H9 (cell line): Measurements from ENCODE around the gene USP5. TPM values are rescaled to one million over a fixed set of nuclear protein-coding genes. Genes with fewer than 3 reads are reported as not detected.

ENCODE experiments used
- DNase-seq: peaks from one replicate; pipeline ENCODE4 v3.0.0-alpha.2; 2017
- H2AFZ ChIP-seq: one replicate; pipeline ENCODE4 v1.6.1; 2013; ENCODE audit warnings: mild to moderate bottlenecking, low read length, control low read depth, moderate library complexity
- H2AK5ac ChIP-seq: 2 replicates; pipeline ENCODE4 v1.6.1; 2013; ENCODE audit warnings: low read length, control low read depth, mixed read lengths; ENCODE audit not compliant: insufficient read length
- H2BK120ac ChIP-seq: one replicate; pipeline ENCODE4 v1.6.1; 2013; ENCODE audit warnings: low read depth, mild to moderate bottlenecking, low read length, control low read depth, inconsistent platforms; ENCODE audit not compliant: poor library complexity, severe bottlenecking
- H2BK12ac ChIP-seq: 2 replicates; pipeline ENCODE4 v1.6.1; 2013; ENCODE audit warnings: low read length, control low read depth, mixed read lengths, low read depth; ENCODE audit not compliant: insufficient read length
- H2BK15ac ChIP-seq: 2 replicates; pipeline ENCODE4 v1.6.1; 2013; ENCODE audit warnings: low read depth, low read length, control low read depth
- H2BK20ac ChIP-seq: one replicate; pipeline ENCODE4 v1.6.1; 2013; ENCODE audit warnings: low read depth, mild to moderate bottlenecking, low read length, control low read depth, inconsistent platforms; ENCODE audit not compliant: poor library complexity, severe bottlenecking
- H2BK5ac ChIP-seq: 2 replicates; pipeline ENCODE4 v1.6.1; 2013; ENCODE audit warnings: low read length, control low read depth, mixed read lengths; ENCODE audit not compliant: insufficient read length
- H3K14ac ChIP-seq: 2 replicates; pipeline ENCODE4 v1.6.1; 2013; ENCODE audit warnings: low read length, control low read depth; ENCODE audit not compliant: insufficient read depth
- H3K18ac ChIP-seq: 2 replicates; pipeline ENCODE4 v1.6.1; 2013; ENCODE audit warnings: low read depth, mild to moderate bottlenecking, mixed read lengths, low read length, control low read depth; ENCODE audit not compliant: insufficient read length
- H3K23ac ChIP-seq: 2 replicates; pipeline ENCODE4 v1.6.1; 2013; ENCODE audit warnings: low read length, control low read depth, mixed read lengths, low read depth; ENCODE audit not compliant: insufficient read length
- H3K23me2 ChIP-seq: 2 replicates; pipeline ENCODE4 v1.6.1; 2013; ENCODE audit warnings: low read depth, mild to moderate bottlenecking, mixed read lengths, low read length, control low read depth; ENCODE audit not compliant: insufficient read length, poor library complexity, severe bottlenecking
- H3K27ac ChIP-seq: 2 replicates; pipeline ENCODE4 v1.5.1; 2013; ENCODE audit warnings: low read length, control low read depth, mixed read lengths, low read depth; ENCODE audit not compliant: insufficient read length
- H3K27me3 ChIP-seq: 2 replicates; pipeline ENCODE4 v1.6.1; 2013; ENCODE audit warnings: low read length, control low read depth, inconsistent platforms; ENCODE audit not compliant: insufficient read depth
- H3K4ac ChIP-seq: 2 replicates; pipeline ENCODE4 v1.6.1; 2013; ENCODE audit warnings: low read depth, mild to moderate bottlenecking, control low read depth, inconsistent platforms, low read length, moderate library complexity
- H3K4me1 ChIP-seq: 2 replicates; pipeline ENCODE4 v1.6.1; 2013; ENCODE audit warnings: low read length, control low read depth, inconsistent platforms; ENCODE audit not compliant: insufficient read depth
- H3K4me2 ChIP-seq: 2 replicates; pipeline ENCODE4 v1.6.1; 2013; ENCODE audit warnings: low read length, control low read depth, mixed read lengths; ENCODE audit not compliant: insufficient read length, insufficient read depth
- H3K56ac ChIP-seq: 2 replicates; pipeline ENCODE4 v1.6.1; 2013; ENCODE audit warnings: low read depth, mild to moderate bottlenecking, mixed read lengths, low read length, control low read depth; ENCODE audit not compliant: insufficient read length
- H3K79me1 ChIP-seq: 2 replicates; pipeline ENCODE4 v1.6.1; 2013; ENCODE audit warnings: low read depth, mild to moderate bottlenecking, moderate library complexity, low read length, control low read depth, inconsistent platforms; ENCODE audit not compliant: insufficient read depth, poor library complexity, severe bottlenecking
- H3K79me2 ChIP-seq: 2 replicates; pipeline ENCODE4 v1.6.1; 2013; ENCODE audit warnings: low read length, control low read depth, inconsistent platforms; ENCODE audit not compliant: insufficient read depth
- H3K9ac ChIP-seq: 2 replicates; pipeline ENCODE4 v1.6.1; 2013; ENCODE audit warnings: low read length, control low read depth, mixed read lengths; ENCODE audit not compliant: insufficient read length; ENCODE audit errors: extremely low read depth
- H3K9me3 ChIP-seq: one replicate; pipeline ENCODE4 v1.6.1; 2013; ENCODE audit warnings: low read depth, low read length, inconsistent platforms; ENCODE audit not compliant: control insufficient read depth
- H3T11ph ChIP-seq: one replicate; pipeline ENCODE4 v1.6.1; 2013; ENCODE audit warnings: mild to moderate bottlenecking, low read length, control low read depth, inconsistent platforms
- H4K20me1 ChIP-seq: one replicate; pipeline ENCODE4 v1.6.1; 2013; ENCODE audit not compliant: control insufficient read depth, insufficient read length, insufficient read depth
- H4K5ac ChIP-seq: 2 replicates; pipeline ENCODE4 v1.6.1; 2013; ENCODE audit warnings: low read depth, mild to moderate bottlenecking, mixed read lengths, low read length, control low read depth; ENCODE audit not compliant: insufficient read length
- H4K8ac ChIP-seq: replicated peaks from 2 replicates; pipeline ENCODE4 v1.6.1; 2013; ENCODE audit warnings: low read length, control low read depth, mixed read lengths, low read depth; ENCODE audit not compliant: insufficient read length
- H4K91ac ChIP-seq: 2 replicates; pipeline ENCODE4 v1.6.1; 2013; ENCODE audit warnings: low read depth, mild to moderate bottlenecking, moderate library complexity, mixed read lengths, low read length, control low read depth; ENCODE audit not compliant: insufficient read length
- H3K27ac Mint-ChIP-seq, 3 experiments: 2 replicates in 2 of 3; 3 replicates in 1 of 3; pipeline ENCODE4 v1.8.0; 2020 to 2021; ENCODE audit warnings: mixed read lengths in 3 of 3, mild to moderate bottlenecking in 1 of 3, moderate library complexity in 1 of 3
- H3K27me3 Mint-ChIP-seq: 2 replicates; pipeline ENCODE4 v1.8.0; 2021; ENCODE audit warnings: low read depth, mild to moderate bottlenecking, moderate library complexity, mixed read lengths
- H3K36me3 Mint-ChIP-seq, 3 experiments: 2 replicates in 2 of 3; 3 replicates in 1 of 3; pipeline ENCODE4 v1.8.0; 2020 to 2021; ENCODE audit warnings: low read depth in 3 of 3, mixed read lengths in 3 of 3; ENCODE audit not compliant: insufficient read depth in 1 of 3
- H3K4me1 Mint-ChIP-seq, 2 experiments: 2 replicates each; pipeline ENCODE4 v1.8.0; 2020; ENCODE audit warnings: mixed read lengths in 2 of 2
- H3K4me3 Mint-ChIP-seq, 2 experiments: 2 replicates in 1 of 2; 3 replicates in 1 of 2; pipeline ENCODE4 v1.8.0; 2020 to 2021; ENCODE audit warnings: mild to moderate bottlenecking in 2 of 2, mixed read lengths in 2 of 2, moderate library complexity in 1 of 2
- H3K9me3 Mint-ChIP-seq, 2 experiments: 2 replicates in 1 of 2; 3 replicates in 1 of 2; pipeline ENCODE4 v1.8.0; 2020; ENCODE audit warnings: mild to moderate bottlenecking in 2 of 2, mixed read lengths in 2 of 2, moderate library complexity in 1 of 2
- WGBS: extraction: QIAGEN DNeasy Blood & Tissue Kit; methylation state at CpG from one replicate; pipeline ENCODE4 v1.1.7; 2013; ENCODE audit warnings: missing lambda C conversion rate, low lambda C conversion rate, mixed read lengths; ENCODE audit not compliant: insufficient read length; ENCODE audit errors: extremely low coverage; 5-methylcytosine and 5-hydroxymethylcytosine counted together
- total RNA-seq: library from RNA; stranded (reverse); gene quantifications from 2 replicates; pipeline ENCODE4 v1.2.1, GENCODE V29; 2021
- TF ChIP-seq, protein P1 (sequence below): fragments of 200-600 bp; sonication (generic); conservative IDR thresholded peaks from 3 replicates; pipeline ENCODE4 v1.8.0; 2021; ENCODE audit warnings: antibody characterized with exemption, mild to moderate bottlenecking

Gene USP5
- total RNA-seq, 1 experiment from 2014 or later: 143 TPM

DNA sequence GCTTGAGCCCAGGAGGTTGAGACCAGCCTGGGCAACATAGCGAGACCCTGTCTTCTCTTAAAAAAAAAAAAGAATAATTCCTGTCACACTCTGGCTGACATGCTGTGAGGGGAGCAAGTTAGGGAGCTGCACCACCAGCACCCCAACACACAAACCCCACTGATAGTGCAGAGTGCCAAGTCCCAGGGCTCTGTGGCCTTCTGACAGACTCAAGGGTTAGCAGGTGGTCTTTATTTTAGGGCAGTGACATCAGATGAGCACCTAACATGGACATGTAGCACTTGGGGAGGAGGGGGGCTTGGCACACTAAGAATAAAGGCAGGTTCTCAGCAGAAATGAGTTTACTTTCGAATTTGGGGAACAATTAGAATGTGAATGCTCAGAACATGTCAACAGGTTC, 6.8 kb downstream of the USP5 start:
- Mint-ChIP-seq H3K4me3 (no peak overlapping the region), H3K4me1 (peaks cover 4 to 5% of the 10 kb centered on the region in 2 experiments), H3K27ac (no peak overlapping the region), H3K36me3 (peaks cover 50 to 89% (median 83%) of the 10 kb centered on the region in 3 experiments; a peak in 6 of 7 replicates), H3K9me3 (no peaks in the 10 kb centered on the region), H3K27me3 (no peaks in the 10 kb centered on the region)
- no peak overlapping the region for H3K56ac ChIP-seq
- no peaks in the 10 kb centered on the region for H4K20me1 ChIP-seq
- H3K4me2 ChIP-seq: no peak overlapping the region
- H3K79me1 ChIP-seq: no peaks in the 10 kb centered on the region
- H3T11ph ChIP-seq: no peak overlapping the region
- no peaks in the 10 kb centered on the region for H3K27me3 ChIP-seq
- WGBS: no CpG with 5 or more reads among the region's 2 CpGs
- no peak overlapping the region for H3K9ac ChIP-seq
- no peak overlapping the region for H2BK20ac ChIP-seq
- no peak overlapping the region for H2BK5ac ChIP-seq
- H3K23ac ChIP-seq: no peak overlapping the region
- H3K79me2 ChIP-seq: peaks cover 5% of the 10 kb centered on the region; the same call in 1 of the 2 replicates
- no peak overlapping the region for H2AK5ac ChIP-seq
- no peak for DNase-seq
- no peak overlapping the region for H2AFZ ChIP-seq
- H3K27ac ChIP-seq: no peak overlapping the region
- H2BK15ac ChIP-seq: no peak overlapping the region
- H3K14ac ChIP-seq: no peak overlapping the region
- H3K4me1 ChIP-seq: no peaks in the 10 kb centered on the region
- TF ChIP-seq, protein P1, sequence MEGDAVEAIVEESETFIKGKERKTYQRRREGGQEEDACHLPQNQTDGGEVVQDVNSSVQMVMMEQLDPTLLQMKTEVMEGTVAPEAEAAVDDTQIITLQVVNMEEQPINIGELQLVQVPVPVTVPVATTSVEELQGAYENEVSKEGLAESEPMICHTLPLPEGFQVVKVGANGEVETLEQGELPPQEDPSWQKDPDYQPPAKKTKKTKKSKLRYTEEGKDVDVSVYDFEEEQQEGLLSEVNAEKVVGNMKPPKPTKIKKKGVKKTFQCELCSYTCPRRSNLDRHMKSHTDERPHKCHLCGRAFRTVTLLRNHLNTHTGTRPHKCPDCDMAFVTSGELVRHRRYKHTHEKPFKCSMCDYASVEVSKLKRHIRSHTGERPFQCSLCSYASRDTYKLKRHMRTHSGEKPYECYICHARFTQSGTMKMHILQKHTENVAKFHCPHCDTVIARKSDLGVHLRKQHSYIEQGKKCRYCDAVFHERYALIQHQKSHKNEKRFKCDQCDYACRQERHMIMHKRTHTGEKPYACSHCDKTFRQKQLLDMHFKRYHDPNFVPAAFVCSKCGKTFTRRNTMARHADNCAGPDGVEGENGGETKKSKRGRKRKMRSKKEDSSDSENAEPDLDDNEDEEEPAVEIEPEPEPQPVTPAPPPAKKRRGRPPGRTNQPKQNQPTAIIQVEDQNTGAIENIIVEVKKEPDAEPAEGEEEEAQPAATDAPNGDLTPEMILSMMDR: no peak
- no peak overlapping the region for H4K5ac ChIP-seq
- H3K4ac ChIP-seq: no peak overlapping the region
- no peak overlapping the region for H3K18ac ChIP-seq
- H3K9me3 ChIP-seq: no peaks in the 10 kb centered on the region
- H2BK120ac ChIP-seq: no peak overlapping the region
- H4K8ac ChIP-seq: no peak overlapping the region
- no peak overlapping the region for H4K91ac ChIP-seq
- H2BK12ac ChIP-seq: no peak overlapping the region
- H3K23me2 ChIP-seq: no peaks in the 10 kb centered on the region
